ENCODE data around the gene AKAP13.

The AKAP13 gene

DNA sequence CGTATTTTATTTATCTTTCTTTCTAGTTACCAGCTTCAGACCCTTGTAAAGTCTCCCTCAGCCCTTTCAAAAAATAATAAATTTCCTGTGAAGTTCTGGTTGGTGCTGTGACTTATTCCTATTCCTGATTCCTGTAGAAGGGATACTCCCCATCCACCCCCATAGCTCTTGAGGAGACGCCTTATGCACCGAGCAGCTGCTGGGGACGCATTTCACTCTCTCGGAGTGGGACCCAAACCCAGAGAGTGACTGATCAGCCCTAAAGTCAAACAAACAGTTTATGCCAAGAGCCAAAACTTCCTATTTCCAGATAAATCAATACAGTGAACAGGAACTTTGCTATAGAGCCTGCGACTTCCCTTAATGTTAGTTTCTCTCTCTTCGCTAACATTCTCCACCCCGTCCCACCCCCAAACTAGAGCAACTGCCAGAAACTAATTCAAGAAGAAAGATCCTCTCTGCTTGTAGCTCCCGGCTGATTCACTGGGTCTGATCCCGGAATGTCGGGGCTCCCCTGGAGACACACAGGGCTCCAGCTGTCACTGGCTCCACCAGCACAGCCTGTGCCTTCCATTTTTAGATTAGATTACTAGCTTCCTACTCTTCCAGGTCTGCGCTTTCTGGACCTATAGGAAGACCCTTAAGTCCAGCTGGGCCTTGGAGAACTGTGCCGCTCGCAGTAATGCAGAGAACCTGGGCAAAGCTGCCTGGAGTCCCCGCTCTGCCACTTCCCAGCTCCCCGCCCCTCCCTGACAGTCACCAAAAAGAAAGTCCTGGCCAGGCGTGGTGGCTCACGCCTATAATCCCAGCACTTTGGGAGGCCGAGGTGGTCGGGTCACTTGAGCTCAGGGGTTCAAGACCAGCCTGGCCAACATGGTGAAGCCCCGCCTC lies 369.1 kb downstream of the AKAP13 start:
- DNase-seq: no peak

DNA sequence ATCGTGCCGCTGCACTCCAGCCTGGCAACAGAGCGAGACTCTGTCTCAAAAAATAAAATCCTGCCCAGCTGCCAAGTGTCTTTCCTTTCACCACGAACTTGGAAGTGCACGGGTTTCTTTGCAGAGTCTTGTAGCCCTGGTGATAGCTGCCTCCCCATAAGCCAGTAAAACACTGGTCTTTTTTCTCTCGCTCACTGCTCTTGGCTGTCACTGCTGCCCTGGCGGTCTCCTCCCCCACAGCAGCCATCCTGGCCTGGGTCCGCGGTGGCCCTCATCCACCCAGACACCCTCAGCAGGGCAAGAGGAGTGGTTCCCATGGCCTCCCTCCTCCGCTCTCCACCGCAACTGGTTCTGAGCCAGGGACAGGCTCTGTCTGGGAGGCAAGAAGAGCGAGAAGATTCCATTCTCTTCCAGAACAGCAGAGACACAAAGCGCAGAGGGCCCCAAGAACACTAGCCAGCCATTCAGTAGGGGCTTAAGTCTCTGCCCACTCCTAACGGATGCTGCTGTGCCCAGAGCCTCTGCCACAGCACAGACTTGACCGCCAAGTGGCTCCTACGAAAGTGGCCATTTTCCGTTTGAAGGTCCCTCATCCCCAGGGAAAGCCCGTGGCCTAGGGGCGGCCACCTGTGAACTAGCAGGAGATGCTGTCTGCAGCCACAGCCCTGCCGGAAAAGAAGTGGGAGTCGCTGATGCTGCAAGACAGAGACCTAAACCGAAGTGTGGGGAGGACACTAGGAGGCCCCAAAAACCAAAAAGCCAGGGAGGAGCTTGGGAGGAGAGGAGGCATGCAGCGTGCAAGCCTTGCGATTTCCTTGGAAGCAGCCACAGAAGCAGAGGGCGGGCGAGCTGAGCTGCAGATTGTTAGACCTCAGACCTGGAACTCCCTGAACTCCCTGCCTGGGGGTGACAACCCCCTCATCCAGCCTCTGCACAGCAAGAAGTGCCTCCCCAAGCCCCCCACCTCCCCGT lies 370.2 kb downstream of the AKAP13 start:
- DNase-seq: no peak

DNA sequence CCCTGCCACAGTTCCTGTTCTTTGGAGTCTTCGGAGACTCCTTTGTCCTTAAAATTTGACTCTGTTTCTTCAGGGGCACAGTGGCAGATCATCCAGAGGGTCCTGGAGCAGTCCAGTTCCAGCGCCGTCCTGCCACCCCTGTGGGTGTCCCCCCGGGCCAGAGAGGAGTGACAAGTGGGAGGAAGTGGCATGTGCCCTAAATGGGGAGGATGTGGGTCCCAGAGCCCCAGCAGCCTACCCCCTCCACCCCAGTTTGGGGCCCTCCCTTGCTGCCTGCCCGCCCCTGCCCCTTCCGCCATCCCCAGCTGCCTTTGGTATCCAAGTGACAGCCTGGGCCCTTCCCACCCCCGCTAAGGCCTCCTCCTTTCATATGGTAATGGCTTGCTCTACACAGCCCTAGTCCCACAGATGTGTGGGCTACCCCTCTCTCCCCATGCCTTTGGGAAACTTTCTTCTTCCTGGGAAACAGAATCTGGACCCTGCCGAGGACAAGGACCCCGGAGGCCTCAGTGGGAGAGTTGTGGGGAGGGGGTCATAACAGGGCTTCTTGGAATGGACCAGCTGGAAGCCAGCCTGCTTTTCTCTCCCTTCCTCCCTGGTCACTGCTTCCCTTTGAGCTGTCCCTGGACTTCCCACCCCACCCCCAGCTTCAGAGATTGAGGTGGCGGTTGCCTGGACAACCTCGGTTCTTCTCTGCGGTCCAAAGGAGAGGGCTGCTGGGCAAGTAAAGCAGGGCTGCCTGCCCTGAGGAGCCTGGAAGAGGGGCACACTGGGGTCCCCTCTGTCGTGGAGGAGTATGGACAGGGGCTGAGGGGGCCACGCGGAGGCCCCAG lies 371.1 kb downstream of the AKAP13 start:
- DNase-seq: no peak

DNA sequence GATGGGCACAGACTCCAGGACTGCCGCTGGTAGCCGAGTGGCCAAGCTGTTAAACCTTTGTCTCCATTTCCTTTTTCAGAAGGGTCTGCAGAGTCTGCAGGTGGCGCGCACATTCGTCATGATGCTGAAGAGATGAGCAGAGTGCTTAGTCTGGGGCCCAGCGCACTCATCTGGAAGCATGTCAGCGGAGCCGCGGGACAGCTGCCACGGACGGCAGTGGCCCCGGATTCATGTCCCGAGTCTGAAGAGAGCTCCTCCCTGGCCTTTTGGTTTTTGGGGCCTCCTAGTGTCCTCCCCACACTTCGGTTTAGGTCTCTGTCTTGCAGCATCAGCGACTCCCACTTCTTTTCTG lies 371.7 kb downstream of the AKAP13 start:
- no peak for DNase-seq

DNA sequence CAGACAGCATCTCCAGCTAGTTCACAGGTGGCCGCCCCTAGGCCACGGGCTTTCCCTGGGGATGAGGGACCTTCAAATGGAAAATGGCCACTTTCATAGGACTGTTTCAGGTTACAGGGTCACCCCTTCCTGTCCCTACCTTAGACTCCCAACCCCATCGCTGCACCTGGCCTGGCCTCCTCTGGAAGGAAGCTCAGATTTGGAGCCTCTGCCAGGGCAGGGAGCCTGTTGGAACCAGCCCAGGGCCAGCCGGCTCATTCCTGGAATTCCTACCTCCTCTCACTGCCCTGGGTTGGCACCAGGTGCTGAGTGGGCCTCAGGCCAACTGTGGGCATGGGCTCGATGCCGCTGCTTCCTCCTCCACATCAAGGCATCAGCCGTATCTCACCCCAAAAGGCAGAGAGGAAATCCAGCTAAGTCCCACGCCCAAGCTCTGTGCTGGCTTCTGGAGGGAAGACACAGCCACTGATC lies 372.1 kb downstream of the AKAP13 start:
- DNase-seq: no peak

DNA sequence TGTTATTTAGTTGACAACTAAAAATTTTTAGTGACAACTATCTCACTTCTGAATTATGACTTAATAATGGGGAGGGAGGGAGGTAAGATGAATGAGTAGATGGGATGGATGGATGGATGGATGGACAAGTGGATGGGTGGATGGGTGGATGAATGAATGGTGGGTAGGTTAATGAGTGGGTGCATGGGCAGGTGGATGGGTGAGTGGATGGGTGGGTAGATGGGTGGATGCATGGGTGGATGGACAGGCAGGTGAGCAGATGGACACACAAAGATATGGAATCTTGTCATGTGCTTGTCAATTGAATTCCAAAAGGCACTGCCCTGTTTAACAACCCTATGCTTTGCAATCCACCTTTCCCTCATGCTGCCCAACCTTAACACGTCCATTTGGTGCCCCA lies 372.9 kb downstream of the AKAP13 start:
- no peak for DNase-seq

DNA sequence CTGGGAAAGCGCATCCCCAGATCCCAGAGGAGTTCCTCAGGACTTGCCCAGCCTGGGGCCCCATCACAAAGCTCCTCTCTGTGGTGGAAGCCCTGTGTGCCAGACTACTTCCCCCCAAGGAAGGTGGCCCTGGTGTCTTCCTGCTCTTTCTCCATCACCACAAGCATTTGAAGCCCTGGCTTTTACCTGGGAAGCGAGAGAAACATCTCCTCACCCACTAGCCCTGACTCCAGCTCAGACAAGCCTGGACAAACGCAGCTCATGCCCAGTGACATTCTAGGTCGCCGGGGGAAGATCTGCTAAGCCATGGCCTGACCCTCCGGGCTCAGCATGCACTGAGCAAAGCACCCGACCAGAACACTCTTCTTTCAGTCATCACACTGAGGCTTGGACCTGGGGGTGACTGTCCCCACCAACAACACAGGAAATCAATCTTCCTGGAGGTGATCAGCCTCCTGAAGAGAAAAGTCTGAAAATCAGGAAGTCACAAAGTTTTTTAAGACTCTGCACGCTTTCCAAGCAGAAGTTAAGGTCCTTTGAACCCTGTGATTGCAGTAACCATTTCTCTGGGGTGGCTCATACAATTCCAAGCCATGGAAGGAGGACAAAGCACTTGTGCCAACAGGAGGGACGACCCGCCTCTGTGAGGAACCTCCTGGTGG lies 373.5 kb downstream of the AKAP13 start:
- no peak for DNase-seq

DNA sequence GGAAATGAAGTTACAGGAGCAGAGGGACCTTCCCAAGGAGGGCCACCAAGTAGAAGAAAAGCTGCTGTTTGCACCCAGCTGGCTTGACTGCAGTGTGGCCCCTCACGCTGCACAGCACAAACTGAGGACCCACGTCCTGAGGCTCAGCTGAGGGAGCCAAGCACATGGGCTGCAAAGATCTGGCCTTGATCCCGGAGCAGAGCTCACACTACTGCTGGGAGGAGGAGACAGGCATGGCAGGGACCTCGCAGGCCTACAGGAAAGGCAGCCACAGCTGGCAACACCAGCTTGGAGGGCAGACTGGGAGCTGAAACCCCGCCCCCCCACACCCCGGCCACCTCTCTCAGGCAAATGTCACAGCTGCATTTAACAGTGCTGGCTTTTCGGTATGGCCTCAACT lies 374.6 kb downstream of the AKAP13 start:
- no peak for DNase-seq

DNA sequence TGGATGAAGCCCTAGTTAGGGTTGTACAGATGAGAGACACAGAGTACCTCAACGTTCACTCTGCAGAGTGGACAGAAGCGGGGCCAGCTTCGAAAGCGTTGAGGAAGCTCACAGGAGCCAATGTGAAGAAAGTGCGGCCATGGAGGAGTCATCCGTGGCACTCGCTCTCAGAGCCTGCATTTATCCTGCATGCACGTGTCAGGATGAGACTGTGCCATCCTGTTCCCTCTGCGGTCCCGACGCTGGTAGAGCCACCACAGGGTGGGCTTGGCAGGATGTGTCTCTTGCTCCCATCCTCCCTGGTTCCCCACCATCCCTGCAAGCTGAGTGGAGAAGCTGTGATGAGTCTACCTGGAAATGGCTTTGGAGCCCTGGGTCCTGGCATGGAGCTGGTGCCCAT lies 375.1 kb downstream of the AKAP13 start:
- no peak for DNase-seq

DNA sequence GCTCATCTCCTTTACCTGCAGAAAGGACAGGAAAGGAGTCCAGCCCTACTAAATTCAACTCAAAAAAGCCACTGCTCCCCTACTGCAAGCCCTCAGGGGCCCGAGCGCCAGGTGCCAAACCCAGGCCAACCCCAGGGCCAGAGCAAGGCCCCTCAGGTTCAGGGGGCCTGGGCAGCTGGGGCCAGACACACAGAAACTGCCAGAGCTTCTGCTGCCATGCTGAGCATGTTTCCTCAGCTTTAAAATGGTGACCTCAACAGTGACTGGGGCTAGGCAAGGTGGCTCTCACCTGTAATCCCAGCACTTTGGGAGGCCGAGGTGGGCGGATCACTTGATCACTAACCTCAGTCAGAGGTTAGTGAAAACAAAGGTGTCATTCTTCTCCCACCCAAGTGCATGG lies 375.5 kb downstream of the AKAP13 start:
- DNase-seq: no peak

DNA sequence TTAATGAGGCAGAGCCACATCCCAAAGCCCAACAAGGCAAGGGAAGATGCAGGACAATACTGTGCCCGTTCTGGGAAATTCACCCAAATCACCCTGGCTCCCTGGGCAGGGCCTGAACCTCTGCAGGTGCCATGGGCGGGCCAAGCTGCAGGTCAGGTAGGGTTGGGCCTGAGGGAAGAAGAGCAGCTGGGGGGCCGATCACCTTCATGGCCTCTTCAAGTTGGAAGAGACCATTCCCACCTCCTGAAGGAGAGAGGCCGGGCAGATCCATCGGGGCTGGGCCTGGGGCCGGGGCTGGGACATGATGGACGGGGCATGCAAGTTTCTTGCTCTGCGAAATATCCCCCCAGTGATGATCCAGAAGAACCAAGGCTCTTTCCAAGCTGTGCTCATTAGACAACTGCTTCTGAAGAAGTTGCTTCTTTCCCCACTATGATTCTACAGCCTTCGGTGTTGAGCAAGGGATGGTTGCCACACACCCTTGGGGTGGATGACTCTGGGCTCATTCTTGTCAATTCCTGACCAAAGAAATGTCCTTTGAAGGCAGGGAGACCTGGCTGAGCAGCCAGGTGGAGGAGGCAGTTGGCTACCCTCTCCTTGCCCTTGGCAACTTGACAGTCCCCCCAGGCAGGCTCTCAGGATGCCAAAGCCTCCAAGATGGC lies 376.1 kb downstream of the AKAP13 start:
- DNase-seq: no peak

DNA sequence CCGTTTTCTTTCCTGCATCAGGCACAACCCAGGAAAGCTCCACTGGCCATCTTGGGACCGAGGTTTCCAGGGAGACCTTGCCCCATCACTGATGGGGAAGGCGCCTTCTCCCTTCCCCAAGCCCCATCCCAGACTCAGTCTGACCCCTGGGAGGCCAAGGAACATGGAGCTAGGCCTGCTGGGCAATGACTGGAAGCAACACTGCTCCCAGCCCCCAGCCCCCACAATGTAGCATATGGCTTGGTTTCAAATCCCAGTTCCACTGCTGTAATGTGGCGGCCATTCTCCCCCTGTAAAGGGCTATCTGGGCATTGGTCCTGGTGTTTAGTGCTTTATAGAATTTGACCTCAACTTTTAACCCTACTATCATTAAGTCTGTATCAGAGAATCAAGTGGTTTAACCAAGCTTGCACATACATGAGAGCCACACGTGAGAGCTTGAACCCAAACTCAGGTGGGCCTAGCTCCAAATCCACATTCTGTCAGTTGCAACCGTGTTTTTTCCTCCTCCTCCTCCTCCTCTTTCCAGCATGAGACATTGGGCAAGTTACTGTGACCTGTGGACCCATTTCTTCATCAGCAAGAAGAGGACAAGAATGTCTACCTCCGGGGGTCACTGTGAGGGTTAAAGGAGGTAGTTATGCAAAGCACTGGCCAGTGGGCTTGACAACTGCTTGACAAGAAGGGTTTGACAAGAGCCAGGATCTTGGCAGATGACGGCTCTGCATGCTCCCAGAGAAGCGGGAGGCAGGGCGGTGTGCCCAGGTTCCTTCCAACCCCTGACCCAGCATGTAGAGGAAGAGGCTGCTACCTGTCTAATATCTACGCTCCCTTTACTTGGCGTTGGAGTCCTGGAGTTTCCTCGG lies 376.9 kb downstream of the AKAP13 start:
- no peak for DNase-seq

DNA sequence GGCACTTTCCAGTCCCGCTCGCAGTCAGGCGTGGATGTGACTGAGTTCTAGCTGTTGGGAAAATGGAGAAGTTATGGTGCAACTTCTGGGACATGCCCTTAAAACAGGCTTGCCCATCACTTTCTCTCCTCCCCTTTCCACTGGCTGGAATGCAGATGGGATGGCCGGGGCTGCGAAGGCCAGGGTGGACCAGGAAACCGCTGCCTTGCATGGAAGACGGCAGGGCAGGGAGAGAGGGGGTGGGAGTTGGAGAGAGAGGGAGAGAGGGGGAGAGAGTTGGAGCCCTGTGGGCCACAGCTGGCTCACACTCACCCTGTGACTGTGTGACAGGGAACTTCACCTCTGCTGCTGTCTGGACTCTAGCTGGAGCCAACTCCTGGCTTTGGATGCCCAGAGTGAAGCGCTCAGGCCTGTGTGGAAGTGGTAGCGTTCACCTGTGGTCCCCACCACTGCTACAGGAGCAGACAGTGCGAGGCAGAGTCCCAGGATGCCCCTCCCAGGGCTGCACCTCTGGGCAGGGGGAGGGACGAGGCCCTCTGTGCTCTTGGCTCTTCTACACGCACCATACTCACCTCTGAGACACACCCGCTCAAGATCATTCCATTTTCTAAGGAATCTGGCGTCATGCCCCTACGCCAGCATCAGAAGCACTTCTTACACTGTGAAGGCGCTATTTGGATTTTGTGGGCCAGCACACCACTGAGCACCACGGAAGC lies 377.7 kb downstream of the AKAP13 start:
- no peak for DNase-seq

DNA sequence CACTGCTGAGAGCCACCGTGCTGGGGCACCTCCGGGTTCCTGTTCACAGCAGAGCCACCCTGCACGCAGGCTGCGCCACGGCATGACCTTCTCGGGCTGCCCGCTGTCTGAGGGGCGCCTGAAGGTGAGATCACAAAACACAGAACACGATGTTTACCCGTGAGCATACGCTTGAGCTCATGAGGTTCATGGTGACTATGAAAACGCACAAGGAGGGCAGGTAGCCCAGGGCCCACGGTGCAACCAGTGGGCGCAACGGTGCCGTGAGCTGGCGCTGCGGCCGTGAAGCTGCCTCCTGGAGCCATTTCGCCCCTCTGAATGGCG lies 378.2 kb downstream of the AKAP13 start:
- no peak for DNase-seq

DNA sequence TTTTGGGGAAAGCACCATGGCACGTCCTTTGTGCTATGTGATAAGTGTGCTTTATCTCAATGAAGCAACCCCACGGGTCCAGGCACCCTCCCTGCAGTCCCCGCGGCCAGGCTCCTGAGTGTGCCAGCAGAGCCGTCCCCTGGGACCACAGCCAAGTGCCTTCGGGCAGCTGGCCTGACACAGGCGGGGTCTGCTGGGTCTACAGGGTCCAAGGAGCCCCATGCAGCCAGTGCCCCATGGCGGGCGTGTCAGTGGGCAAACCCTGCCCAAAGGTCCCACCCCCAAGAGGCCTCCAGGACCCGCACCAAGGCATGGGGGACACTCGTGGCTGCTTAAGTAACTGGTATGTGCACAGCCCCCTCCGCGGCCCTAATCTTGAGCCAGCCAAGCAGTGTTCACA lies 379.0 kb downstream of the AKAP13 start:
- DNase-seq: no peak

DNA sequence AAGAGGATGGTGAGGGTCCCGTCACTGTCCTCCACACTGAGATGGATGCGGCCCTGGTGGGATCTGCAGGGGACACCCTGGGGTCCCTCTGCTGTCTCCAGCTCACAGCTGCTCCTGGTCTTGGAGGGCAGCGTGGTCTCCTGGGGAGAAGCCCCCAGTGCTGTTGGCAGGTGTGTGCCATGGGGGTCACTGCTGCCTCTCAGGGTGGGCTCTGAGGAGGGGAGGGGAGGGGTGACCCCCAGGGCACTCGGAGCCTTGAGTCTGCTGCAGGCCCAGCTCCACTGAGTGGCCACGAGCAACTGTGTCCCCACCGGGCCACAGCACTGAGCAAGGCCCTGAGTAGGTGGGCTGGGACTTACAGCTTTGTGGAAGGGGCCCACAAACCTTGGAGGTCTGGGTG lies 379.6 kb downstream of the AKAP13 start:
- DNase-seq: no peak

DNA sequence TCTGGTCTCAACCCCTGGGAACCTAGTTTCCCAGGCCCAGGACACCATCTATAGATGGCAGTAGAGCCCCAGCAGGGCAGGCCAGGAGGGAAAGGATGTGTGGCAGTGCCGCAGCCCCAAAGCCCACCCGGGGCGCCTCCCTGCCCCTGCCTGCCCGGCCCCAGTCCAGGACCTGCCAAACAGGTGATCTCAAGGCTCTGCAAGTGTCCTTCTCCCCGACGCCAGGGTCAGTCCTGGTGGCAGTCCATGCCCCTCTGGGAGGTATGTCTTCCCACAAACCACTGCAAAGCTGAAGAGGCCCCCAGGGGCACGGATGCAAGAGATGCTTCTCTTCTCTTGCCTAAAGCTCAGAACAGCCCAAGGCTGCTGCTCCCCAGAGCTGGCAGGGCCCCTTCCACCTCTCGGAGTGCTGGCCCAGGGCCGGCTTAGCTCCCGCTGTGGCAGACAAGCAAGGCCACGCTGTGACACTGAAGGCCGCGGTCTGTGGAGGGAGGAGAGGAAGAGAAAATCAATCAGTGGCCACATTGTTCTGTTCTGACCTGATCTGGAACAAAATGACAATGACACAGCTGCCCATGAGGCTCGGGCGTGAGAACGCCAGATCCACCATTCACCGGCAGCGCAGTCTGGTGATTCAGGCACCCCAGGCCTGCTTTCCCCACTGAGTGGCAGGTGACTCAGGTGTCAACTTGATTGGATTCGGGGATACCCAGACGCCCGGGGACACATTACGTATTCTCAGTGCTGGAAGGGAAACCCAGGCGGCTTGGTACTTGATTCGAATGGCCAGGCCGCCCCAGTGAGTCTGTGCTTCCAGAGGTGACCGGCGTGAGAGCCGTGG lies 380.3 kb downstream of the AKAP13 start:
- no peak for DNase-seq

DNA sequence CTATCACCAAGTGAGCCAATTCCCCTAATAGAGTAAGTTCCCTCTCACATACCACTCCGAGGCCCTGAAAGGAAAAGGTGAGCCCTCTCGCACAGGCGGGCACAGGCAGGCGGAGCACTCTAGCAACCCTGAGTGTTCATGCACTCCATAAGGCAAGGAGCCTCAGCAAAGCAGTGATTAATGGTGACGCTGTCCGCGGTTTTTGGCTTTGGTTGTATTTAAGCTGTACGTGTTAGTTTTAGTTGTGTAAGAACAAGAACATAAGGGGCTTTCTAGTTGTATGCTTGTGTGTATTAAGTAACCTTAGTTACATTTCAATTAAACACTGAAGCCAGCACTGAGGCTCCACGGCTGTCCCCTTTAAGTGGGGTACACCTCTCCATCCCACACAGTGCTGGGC lies 381.2 kb downstream of the AKAP13 start:
- no peak for DNase-seq

DNA sequence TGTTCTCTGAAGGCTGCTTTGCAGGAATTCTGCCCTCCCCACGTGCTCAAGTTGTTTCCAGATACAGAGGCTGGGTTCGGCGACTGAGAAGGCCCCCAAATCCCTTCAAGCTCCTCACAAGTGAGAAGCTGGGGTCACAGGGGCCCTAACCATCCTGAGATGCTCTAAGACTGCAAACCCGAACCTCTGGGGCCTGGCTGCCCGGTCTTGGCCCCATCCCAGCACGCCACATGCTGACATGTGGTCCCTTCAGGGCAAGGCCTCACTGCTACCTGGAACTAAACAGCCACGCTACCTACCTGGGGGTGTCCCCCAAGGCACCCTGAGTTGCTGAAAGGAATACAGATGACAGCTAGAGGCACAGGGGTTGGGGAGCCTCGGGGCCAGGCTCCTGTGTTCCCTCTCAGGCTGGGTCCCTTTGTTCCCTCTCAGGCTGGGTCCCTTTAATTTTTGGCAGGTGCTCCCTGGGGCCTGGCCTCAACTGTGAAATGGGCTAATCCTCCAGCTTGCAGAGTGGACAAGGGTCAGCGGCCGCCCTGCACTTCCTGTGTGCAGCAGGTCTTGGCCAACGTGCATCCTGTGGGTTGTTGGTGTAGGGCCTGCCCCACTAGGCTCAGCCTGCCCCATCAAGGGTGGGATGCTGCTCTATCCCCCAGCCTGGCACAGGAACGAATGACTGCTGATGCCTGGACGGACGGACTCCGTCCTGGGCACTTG lies 381.8 kb downstream of the AKAP13 start:
- DNase-seq: no peak

Measured in NCI-H69 (cell line).